A549 treated with dexamethasone at 1 μM for 4 hours (cell line): ENCODE results near the gene PGAM2. TPM values are rescaled to one million over a fixed set of nuclear protein-coding genes. Genes with fewer than 3 reads are reported as not detected.

Experiments
- total RNA-seq: library from RNA; stranded (reverse); fragments of 200-300 nt; extraction: Qiagen RNA extraction; gene quantifications from 5 replicates; pipeline ENCODE4 v1.2.3, GENCODE V29; 2022

PGAM2 gene
- total RNA-seq: not detected in 5 replicates

GRCh38 chr7:44065431-44066110, at the start of gene PGAM2:
TSS of gene PGAM2 (minus strand) at chr7:44065567. CDS start at chr7:44065529, 38 bp downstream.

GRCh38 chr7:44103923-44104859, 38.8 kb upstream of the PGAM2 start, which contains the start of gene AEBP1:
TSS of gene AEBP1 (plus strand) at chr7:44104345. CDS start at chr7:44104666, 321 bp downstream.

DNA sequence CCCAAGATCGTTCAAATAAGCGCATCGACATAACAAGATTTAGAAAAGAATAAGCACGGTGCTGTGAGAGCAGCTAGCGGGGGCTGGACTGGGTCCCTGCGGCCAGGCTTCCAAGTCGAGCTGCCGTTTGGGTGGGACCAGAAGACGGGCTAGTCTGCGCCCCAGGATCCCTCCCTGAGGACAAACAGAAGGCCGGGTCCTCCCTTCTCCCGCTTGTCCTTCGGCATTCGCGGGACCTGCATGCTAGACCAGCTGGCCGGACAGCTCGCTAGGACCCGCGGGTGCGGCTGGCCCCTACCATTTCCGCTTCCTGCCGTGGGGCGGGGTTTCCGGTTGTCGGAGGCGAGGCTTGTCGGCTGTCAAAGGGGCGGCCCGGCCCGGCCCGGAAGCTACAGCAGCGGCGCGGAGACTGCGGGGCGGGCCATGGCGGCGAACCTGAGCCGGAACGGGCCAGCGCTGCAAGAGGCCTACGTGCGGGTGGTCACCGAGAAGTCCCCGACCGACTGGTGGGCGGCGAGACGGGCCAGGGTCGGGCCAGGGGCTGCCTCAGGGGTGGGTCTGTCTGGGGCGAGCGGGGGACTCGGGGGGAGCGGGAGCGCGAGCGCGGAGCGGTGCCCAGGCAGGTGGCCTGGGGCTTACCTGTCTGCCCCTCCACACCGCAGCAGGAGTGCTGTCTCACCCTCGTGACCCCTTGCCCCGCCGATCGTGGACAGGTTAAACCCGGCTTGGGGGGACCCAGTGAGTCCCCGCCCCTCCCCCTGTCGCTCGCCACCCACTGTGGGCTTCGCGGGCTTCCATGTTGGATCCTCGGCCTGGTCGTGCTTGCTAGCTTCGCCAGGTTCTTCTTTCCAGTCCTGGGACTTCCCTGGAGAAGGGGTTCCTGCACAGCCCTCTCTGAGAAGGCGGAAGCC, 20.8 kb downstream of the PGAM2 start, which contains the start of gene DBNL:
Gene DBNL, plus strand, starts transcription at position 388 of the 911 bp plus-strand sequence. Its CDS starts 36 bp downstream, at position 424.

Other genes starting within 250 kb of the PGAM2 start
- gene MRPS24, start 196.1 kb downstream of the PGAM2 start, total RNA-seq: 227 to 251 TPM (median 247 TPM) in 5 replicates
- 24.7 to 30.4 TPM (median 29.4 TPM) in 5 replicates for gene URGCP, start 159.0 kb downstream of the PGAM2 start, total RNA-seq
- 8.0 to 11.7 TPM (median 11.0 TPM) in 5 replicates for gene UBE2D4, start 139.1 kb downstream of the PGAM2 start, total RNA-seq
- not detected in 5 replicates for gene SPDYE1, start 67.7 kb downstream of the PGAM2 start, total RNA-seq
- gene DBNL, start 20.9 kb downstream of the PGAM2 start, total RNA-seq: 61.2 to 73.7 TPM (median 66.3 TPM) in 5 replicates
- 4.3 to 6.8 TPM (median 6.3 TPM) in 5 replicates for gene POLM, start 17.0 kb upstream of the PGAM2 start, total RNA-seq
- 0.02 TPM in 1 of 5 replicates, not detected in the others for gene AEBP1, start 38.8 kb upstream of the PGAM2 start, total RNA-seq
- 138 to 183 TPM (median 176 TPM) in 5 replicates for gene POLD2, start 58.0 kb upstream of the PGAM2 start, total RNA-seq
- not detected in 5 replicates for gene MYL7, start 75.8 kb upstream of the PGAM2 start, total RNA-seq
- not detected in 5 replicates for gene GCK, start 123.9 kb upstream of the PGAM2 start, total RNA-seq
- 108 to 120 TPM (median 114 TPM) in 5 replicates for gene YKT6, start 135.4 kb upstream of the PGAM2 start, total RNA-seq